ENCODE data around the gene FZD1.

The FZD1 gene

DNA sequence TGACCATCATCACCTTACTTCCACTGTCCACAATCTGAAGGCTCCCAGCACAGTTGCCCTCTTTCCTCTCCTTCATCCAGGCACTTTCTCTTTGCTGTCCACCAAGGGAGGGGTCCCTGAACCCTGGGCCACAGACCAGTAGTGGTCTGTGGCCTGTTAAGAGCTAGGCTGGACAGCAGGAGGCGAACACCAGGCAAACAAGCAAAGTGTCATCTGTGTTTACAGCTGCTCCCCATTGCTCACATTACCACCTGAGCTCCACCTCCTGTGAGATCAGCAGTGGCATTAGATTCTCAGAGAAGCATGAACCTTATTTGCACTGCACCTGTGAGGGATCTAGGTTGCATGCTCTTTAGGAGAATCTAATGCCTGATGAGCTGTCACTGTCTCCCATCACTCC is 27.7 kb downstream of the FZD1 start:
- H4K20me1 ChIP-seq (ENCODE audit: insufficient read depth, low read length) = no peaks in the 10 kb centered on the region
- no peaks in the 10 kb centered on the region for H3K9me3 ChIP-seq (ENCODE audit: insufficient read depth, low read length, severe bottlenecking)
- no peaks in the 10 kb centered on the region for H3K36me3 ChIP-seq (ENCODE audit: insufficient read depth, low read length)
- H3K4me1 ChIP-seq (ENCODE audit: insufficient read depth, low read length) = no peaks in the 10 kb centered on the region
- H3K9ac ChIP-seq (ENCODE audit: low read depth, low read length) = no peak overlapping the region
- no peak for DNase-seq
- H3K27ac ChIP-seq (ENCODE audit: low read length) = no peak overlapping the region
- no peak overlapping the region for H2AFZ ChIP-seq (ENCODE audit: low read depth, low read length)
- H3K79me2 ChIP-seq (ENCODE audit: insufficient read depth, low read length) = no peaks in the 10 kb centered on the region
- H3K4me2 ChIP-seq (ENCODE audit: insufficient read depth, low read length) = no peak overlapping the region
- peaks cover 4% of the 10 kb centered on the region for H3K27me3 ChIP-seq (ENCODE audit: insufficient read depth, low read length, poor library complexity)
- no peak overlapping the region for H3K4me3 ChIP-seq (ENCODE audit: low read depth in 1 of 2, low read length in 2 of 2)
- no peak for TF ChIP-seq CTCF (IDR thresholded peaks at IDR 0.05; ENCODE audit: borderline replicate concordance, extremely low read depth, low read length, poor library complexity, severe bottlenecking)
- no peak for TF ChIP-seq EZH2 (IDR thresholded peaks at IDR 0.05; ENCODE audit: borderline replicate concordance, low read depth, low read length, severe bottlenecking)
- no peak for ATAC-seq (ENCODE audit: insufficient read depth, low read depth)

DNA sequence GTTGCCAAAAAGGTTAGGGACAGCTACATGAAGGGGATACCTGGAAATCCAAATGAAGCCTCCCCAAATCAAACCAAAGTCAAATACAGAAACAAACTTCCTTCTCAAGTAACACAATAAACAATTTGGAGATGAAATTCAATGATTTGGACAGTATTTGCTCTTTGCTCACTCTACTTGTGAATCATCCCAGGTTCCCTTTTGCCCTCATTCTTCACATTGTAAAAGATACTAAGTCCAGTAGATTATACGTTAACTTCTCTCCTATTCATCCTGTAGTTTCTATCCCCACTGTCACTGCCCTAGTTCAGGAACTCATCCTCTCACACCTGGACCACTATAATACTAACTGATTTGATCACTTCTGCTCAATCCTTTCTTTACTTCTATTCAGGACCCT is 28.3 kb downstream of the FZD1 start:
- H3K9ac ChIP-seq (ENCODE audit: low read depth, low read length) = no peak overlapping the region
- ATAC-seq (ENCODE audit: insufficient read depth, low read depth) (no peak), DNase-seq (no peak)
- TF ChIP-seq EZH2 (IDR thresholded peaks at IDR 0.05; ENCODE audit: borderline replicate concordance, low read depth, low read length, severe bottlenecking) (no peak), CTCF (IDR thresholded peaks at IDR 0.05; ENCODE audit: borderline replicate concordance, extremely low read depth, low read length, poor library complexity, severe bottlenecking) (no peak)
- H3K9me3 ChIP-seq (ENCODE audit: insufficient read depth, low read length, severe bottlenecking) = no peaks in the 10 kb centered on the region
- H3K79me2 ChIP-seq (ENCODE audit: insufficient read depth, low read length) = no peaks in the 10 kb centered on the region
- no peaks in the 10 kb centered on the region for H4K20me1 ChIP-seq (ENCODE audit: insufficient read depth, low read length)
- H3K36me3 ChIP-seq (ENCODE audit: insufficient read depth, low read length) = no peaks in the 10 kb centered on the region
- H3K4me2 ChIP-seq (ENCODE audit: insufficient read depth, low read length) = no peak overlapping the region
- peaks cover 5% of the 10 kb centered on the region for H3K27me3 ChIP-seq (ENCODE audit: insufficient read depth, low read length, poor library complexity)
- no peak overlapping the region for H3K4me3 ChIP-seq (ENCODE audit: low read depth in 1 of 2, low read length in 2 of 2)
- H3K27ac ChIP-seq (ENCODE audit: low read length) = no peak overlapping the region
- no peaks in the 10 kb centered on the region for H3K4me1 ChIP-seq (ENCODE audit: insufficient read depth, low read length)
- no peak overlapping the region for H2AFZ ChIP-seq (ENCODE audit: low read depth, low read length)

- Histone ChIP-seq H3K9me3 (ENCODE audit: insufficient read depth, low read length, severe bottlenecking) (no peaks in the 10 kb centered on the region), H3K4me2 (ENCODE audit: insufficient read depth, low read length) (no peak overlapping the region), H2AFZ (ENCODE audit: low read depth, low read length) (no peak overlapping the region), H3K27ac (ENCODE audit: low read length) (no peak overlapping the region), H3K27me3 (ENCODE audit: insufficient read depth, low read length, poor library complexity) (peaks cover 7% of the 10 kb centered on the region), H3K9ac (ENCODE audit: low read depth, low read length) (no peak overlapping the region), H3K36me3 (ENCODE audit: insufficient read depth, low read length) (no peaks in the 10 kb centered on the region), H4K20me1 (ENCODE audit: insufficient read depth, low read length) (no peaks in the 10 kb centered on the region), H3K4me3 (ENCODE audit: low read depth in 1 of 2, low read length in 2 of 2) (no peak overlapping the region), H3K79me2 (ENCODE audit: insufficient read depth, low read length) (no peaks in the 10 kb centered on the region), H3K4me1 (ENCODE audit: insufficient read depth, low read length) (no peaks in the 10 kb centered on the region)
- ATAC-seq (ENCODE audit: insufficient read depth, low read depth) = no peak
- TF ChIP-seq EZH2 (IDR thresholded peaks at IDR 0.05; ENCODE audit: borderline replicate concordance, low read depth, low read length, severe bottlenecking) (no peak), CTCF (IDR thresholded peaks at IDR 0.05; ENCODE audit: borderline replicate concordance, extremely low read depth, low read length, poor library complexity, severe bottlenecking) (no peak)
- no peak for DNase-seq
These were observed 28.9 kb downstream of the FZD1 start for GRCh38 chr7:91293136-91293535.

- no peak overlapping the region for H3K4me3 ChIP-seq (ENCODE audit: low read depth in 1 of 2, low read length in 2 of 2)
- no peak overlapping the region for H2AFZ ChIP-seq (ENCODE audit: low read depth, low read length)
- H3K27me3 ChIP-seq (ENCODE audit: insufficient read depth, low read length, poor library complexity) = peaks cover 7% of the 10 kb centered on the region
- ATAC-seq (ENCODE audit: insufficient read depth, low read depth) = no peak
- no peak for DNase-seq
- H3K27ac ChIP-seq (ENCODE audit: low read length) = no peak overlapping the region
- H3K9me3 ChIP-seq (ENCODE audit: insufficient read depth, low read length, severe bottlenecking) = no peaks in the 10 kb centered on the region
- TF ChIP-seq EZH2 (IDR thresholded peaks at IDR 0.05; ENCODE audit: borderline replicate concordance, low read depth, low read length, severe bottlenecking) (no peak), CTCF (IDR thresholded peaks at IDR 0.05; ENCODE audit: borderline replicate concordance, extremely low read depth, low read length, poor library complexity, severe bottlenecking) (no peak)
- H3K4me2 ChIP-seq (ENCODE audit: insufficient read depth, low read length) = no peak overlapping the region
- H4K20me1 ChIP-seq (ENCODE audit: insufficient read depth, low read length) = no peaks in the 10 kb centered on the region
- H3K36me3 ChIP-seq (ENCODE audit: insufficient read depth, low read length) = no peaks in the 10 kb centered on the region
- H3K4me1 ChIP-seq (ENCODE audit: insufficient read depth, low read length) = no peaks in the 10 kb centered on the region
- H3K79me2 ChIP-seq (ENCODE audit: insufficient read depth, low read length) = no peaks in the 10 kb centered on the region
- no peak overlapping the region for H3K9ac ChIP-seq (ENCODE audit: low read depth, low read length)
These were observed 29.6 kb downstream of the FZD1 start for GRCh38 chr7:91293840-91294239.
